GM12878 (cell line): ENCODE measurements around the gene CCR5.

ENCODE experiments used
- ASH2L ChIP-seq: fragments of 300-600, 200-600 bp; sonication (generic); IDR thresholded peaks from 2 replicates; pipeline ENCODE4 v1.6.1; 2017; ENCODE audit warnings: low read depth, mild to moderate bottlenecking, borderline replicate concordance
- CREM ChIP-seq: IDR thresholded peaks from 2 replicates; pipeline ENCODE4 v1.6.1; 2014; ENCODE audit warnings: antibody characterized with exemption, low read depth
- CTCF ChIP-seq, 3 experiments: IDR thresholded peaks in 2 of 3; conservative IDR thresholded peaks in 1 of 3; 2 replicates each; pipeline ENCODE4 v1.5.1; 2011; ENCODE audit warnings: low read depth in 3 of 3, low read length in 3 of 3, mild to moderate bottlenecking in 3 of 3, control low read depth in 2 of 3, moderate library complexity in 2 of 3, inconsistent platforms in 1 of 3, mixed read lengths in 1 of 3; ENCODE audit not compliant: control insufficient read depth in 2 of 3, insufficient read depth in 1 of 3; ENCODE audit errors: extremely low read depth in 1 of 3
- E4F1 ChIP-seq: fragments of 450-650 bp; IDR thresholded peaks from 2 replicates; pipeline ENCODE4 v1.6.1; 2018; ENCODE audit warnings: borderline replicate concordance, mild to moderate bottlenecking; ENCODE audit not compliant: partially characterized antibody
- EZH2 ChIP-seq: IDR thresholded peaks from 2 replicates; pipeline ENCODE4 v1.6.1; 2012; ENCODE audit warnings: low read depth, mild to moderate bottlenecking, control low read depth, inconsistent platforms, low read length, borderline replicate concordance; ENCODE audit not compliant: control insufficient read depth
- FOXK2 ChIP-seq: fragments of 450-650 bp; IDR thresholded peaks from 2 replicates; pipeline ENCODE4 v1.6.1; 2017; ENCODE audit warnings: mild to moderate bottlenecking, moderate library complexity
- HDAC2 ChIP-seq: fragments of 200-600 bp; sonication (generic); IDR thresholded peaks from 2 replicates; pipeline ENCODE4 v1.6.1; 2017
- POLR2A ChIP-seq: IDR thresholded peaks from 2 replicates; pipeline ENCODE4 v1.6.1; 2011; ENCODE audit warnings: low read depth, mild to moderate bottlenecking, low read length
- SMAD1 ChIP-seq: fragments of 450-650 bp; IDR thresholded peaks from 2 replicates; pipeline ENCODE4 v1.6.1; 2018; ENCODE audit warnings: mild to moderate bottlenecking, low read depth; ENCODE audit not compliant: partially characterized antibody
- TCF12 ChIP-seq: IDR thresholded peaks from 2 replicates; pipeline ENCODE4 v1.6.1; 2011; ENCODE audit warnings: low read depth, mild to moderate bottlenecking, low read length
- TCF7 ChIP-seq: IDR thresholded peaks from 2 replicates; pipeline ENCODE4 v1.6.1; 2014; ENCODE audit warnings: antibody characterized with exemption, borderline replicate concordance

- TF ChIP-seq POLR2A, result peak; percentile 39; the same call in 1 of the 2 replicates
- no peak for TF ChIP-seq SMAD1
- TF ChIP-seq CTCF (IDR thresholded peaks at IDR 0.05 in 2 of 3, conservative IDR thresholded peaks at IDR 0.05 in 1 of 3; ENCODE audit: control insufficient read depth in 2 of 3, extremely low read depth in 1 of 3, insufficient read depth in 1 of 3, low read depth in 3 of 3, low read length in 3 of 3), result no peak
- peak; percentile 70 for TF ChIP-seq CREM
- no peak for TF ChIP-seq EZH2
- no peak for TF ChIP-seq E4F1
- TF ChIP-seq FOXK2, result no peak
- TF ChIP-seq HDAC2, result no peak
- TF ChIP-seq TCF12, result no peak
- TF ChIP-seq TCF7, result no peak
- no peak for TF ChIP-seq ASH2L
Measured at GRCh38 chr3:46406788-46407611, 36.3 kb downstream of the CCR5 start, which contains the start of the genes CCR5AS and CCRL2.
